Astrocyte of the cerebellum (primary cell): Measurements from ENCODE around the gene VLDLR.

Experiments
- DNase-seq: peaks from one replicate; pipeline ENCODE4 v3.0.0-alpha.2; 2011; ENCODE audit warnings: low read depth
- H3K4me3 ChIP-seq: 2 replicates; pipeline ENCODE4 v1.5.1; 2011; ENCODE audit warnings: mild to moderate bottlenecking, low read depth, low read length, moderate library complexity
- in situ Hi-C: cut with HindIII; loops from 2 replicates; pipeline ENCODE4 v1.10.0; 2017; ENCODE audit warnings: low sequenced_read_pairs
- TF ChIP-seq, protein P1 (sequence below): IDR thresholded peaks from 2 replicates; pipeline ENCODE4 v1.5.1; 2012; ENCODE audit warnings: low read length, low read depth, moderate library complexity, mild to moderate bottlenecking; ENCODE audit errors: missing control alignments

VLDLR gene

DNA sequence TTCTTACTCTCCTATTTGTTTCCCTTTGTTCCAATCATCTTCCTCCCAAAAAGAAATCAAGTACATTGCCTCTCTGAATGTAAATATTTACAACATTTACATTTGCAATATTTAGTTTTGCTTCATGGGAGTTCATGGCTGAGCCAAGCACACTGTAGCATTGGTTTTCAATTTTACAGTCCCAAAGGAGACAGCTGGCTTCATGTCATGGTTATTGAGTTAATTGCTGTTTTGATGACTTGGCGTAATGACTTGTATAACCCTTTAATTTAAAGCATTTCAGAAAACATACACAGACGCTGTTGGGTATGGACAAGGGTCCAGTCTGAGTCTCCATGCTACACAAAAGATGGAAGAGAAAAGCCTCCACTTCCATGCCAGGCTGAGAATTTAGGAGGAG lies 25.6 kb upstream of the VLDLR start:
- TF ChIP-seq, protein P1, sequence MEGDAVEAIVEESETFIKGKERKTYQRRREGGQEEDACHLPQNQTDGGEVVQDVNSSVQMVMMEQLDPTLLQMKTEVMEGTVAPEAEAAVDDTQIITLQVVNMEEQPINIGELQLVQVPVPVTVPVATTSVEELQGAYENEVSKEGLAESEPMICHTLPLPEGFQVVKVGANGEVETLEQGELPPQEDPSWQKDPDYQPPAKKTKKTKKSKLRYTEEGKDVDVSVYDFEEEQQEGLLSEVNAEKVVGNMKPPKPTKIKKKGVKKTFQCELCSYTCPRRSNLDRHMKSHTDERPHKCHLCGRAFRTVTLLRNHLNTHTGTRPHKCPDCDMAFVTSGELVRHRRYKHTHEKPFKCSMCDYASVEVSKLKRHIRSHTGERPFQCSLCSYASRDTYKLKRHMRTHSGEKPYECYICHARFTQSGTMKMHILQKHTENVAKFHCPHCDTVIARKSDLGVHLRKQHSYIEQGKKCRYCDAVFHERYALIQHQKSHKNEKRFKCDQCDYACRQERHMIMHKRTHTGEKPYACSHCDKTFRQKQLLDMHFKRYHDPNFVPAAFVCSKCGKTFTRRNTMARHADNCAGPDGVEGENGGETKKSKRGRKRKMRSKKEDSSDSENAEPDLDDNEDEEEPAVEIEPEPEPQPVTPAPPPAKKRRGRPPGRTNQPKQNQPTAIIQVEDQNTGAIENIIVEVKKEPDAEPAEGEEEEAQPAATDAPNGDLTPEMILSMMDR = no peak
- no peak overlapping the region for H3K4me3 ChIP-seq
- in situ Hi-C loops = no loop called here
- DNase-seq = no peak

DNA sequence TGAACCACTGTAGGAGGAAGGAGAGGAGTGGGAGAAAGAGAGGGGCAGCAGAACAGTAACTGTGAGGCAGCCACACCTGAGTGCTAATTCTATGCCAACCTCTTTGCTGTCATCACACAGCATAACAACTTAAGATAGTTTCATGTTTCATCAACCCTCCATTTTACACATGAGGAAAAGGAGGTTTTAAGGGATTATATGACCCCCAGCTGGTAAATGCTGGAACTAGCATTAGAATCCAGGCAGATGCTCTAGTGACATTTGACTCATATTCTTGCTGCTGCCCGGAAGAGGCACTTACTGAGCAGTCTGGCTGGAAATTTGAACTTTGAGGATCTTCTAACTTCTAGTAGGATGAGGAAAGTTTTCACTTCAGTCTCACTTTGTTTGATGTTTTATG lies 24.1 kb upstream of the VLDLR start:
- DNase-seq = no peak
- in situ Hi-C loops = no loop called here
- no peak overlapping the region for H3K4me3 ChIP-seq
- TF ChIP-seq, protein P1 = no peak

DNA sequence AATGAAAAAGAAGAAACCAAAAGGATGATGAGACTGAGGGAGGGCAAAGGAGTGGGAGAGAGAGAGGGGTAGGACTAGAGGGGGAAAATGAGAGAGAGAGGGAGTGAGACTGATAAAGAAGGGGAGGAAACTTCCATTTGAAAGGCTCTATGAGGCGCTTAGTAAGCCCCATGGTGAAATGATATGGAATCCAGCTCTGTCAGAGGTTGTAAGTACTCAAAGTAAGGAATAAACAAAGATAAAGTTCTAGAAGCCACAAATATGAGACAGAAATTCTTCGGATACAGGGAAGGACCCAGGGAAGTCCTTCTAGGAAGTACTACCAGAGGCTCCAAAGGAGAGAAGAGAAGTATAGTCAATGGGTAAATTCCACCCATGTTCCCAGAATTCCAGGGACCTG lies 21.7 kb upstream of the VLDLR start:
- TF ChIP-seq, protein P1 = no peak
- in situ Hi-C loops = no loop called here
- no peak for DNase-seq

DNA sequence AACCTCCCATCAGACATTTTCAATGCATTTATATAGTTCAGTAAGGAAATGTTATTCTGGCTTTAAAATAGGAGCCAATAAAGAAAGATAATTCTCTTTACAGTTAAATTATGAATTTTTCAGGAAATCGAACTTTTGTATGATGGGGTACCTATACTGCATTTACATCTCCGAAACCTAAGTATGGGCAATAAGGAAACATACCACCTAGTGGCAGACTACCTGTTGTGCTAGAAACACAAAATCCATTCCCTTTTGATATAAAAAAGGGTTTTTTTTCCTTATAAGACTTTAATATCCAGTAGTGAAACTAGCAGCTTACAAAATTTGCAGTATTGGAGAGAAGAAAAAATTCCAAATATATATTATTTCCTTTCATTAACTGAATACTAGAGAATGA lies 21.3 kb upstream of the VLDLR start:
- H3K4me3 ChIP-seq = no peak overlapping the region
- no peak for DNase-seq
- TF ChIP-seq, protein P1 = no peak
- in situ Hi-C loops = no loop called here

More for the DNA sequence above, 21.7 kb upstream of the VLDLR start:
- H3K4me3 ChIP-seq = no peak overlapping the region

DNA sequence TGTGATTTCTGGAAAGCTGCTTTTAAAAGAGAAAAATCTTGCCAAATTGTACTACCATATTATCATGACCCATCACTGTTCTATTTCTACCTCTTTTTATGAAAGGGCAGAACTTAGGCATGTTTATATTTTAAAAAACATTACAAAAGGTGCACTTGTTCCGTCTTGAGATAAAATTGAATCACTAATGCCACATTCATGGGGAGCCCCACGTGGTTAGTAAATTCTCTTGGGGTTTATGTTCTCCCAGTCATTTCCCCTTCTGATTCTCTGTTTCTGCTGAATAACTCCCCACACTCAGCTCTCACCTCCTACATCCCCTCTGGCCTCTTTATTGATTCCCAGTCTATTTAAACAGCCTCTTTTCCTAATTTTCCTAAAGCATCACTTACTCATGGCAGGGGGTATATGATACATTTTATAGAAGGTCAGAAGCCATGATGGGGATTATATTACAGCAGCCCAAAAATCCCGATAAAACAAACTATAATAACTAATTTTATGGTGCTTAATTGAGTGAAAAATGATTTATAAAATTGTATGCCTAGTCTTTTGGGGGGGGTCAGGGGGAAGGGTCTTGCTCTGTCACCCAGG lies 19.7 kb upstream of the VLDLR start:
- DNase-seq = no peak
- TF ChIP-seq, protein P1 = no peak
- no peak overlapping the region for H3K4me3 ChIP-seq
- in situ Hi-C loops = no loop called here

DNA sequence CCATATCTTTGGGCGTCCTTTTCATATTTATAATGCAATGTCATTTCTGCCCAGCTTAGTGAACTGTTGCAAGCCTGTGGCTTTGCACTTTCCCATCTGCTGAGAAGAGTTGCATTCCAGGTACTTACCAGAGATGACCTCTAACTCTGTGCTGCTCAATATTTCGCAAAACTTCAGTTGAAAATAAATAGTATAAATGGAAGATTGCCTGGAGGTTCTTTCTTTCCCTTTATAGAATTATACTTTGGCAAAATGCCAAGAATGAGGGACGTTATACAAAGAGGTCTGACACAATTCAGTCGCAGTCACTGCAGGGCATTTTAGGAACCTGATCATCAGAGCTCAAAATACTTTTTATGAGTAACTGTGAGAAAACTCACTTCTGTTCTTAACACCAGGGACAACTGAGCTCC lies 18.9 kb upstream of the VLDLR start:
- no peak for DNase-seq
- H3K4me3 ChIP-seq = no peak overlapping the region
- TF ChIP-seq, protein P1 = no peak
- in situ Hi-C loops = no loop called here
